Daoy (cell line): ENCODE data around the gene METRNL. TPM values are rescaled to one million over a fixed set of nuclear protein-coding genes. Genes with fewer than 3 reads are reported as not detected.
"Not testable (repeated sequence)": the region's sequence is repeated elsewhere in the genome, so short reads cannot be mapped to it uniquely, and the experiment has no call there.

Experiments
- DNase-seq: peaks from one replicate; pipeline ENCODE4 v3.0.0-alpha.2; 2015; ENCODE audit warnings: low read depth
- total RNA-seq: library from RNA; depleted of rRNA; stranded (reverse); fragments of >200 nt; shearing (Covaris generic); gene quantifications from 2 replicates; pipeline ENCODE4 v1.2.3, GENCODE V29; 2014

Gene METRNL
- total RNA-seq, 1 experiment from 2014 or later, result 35.5 TPM

DNA sequence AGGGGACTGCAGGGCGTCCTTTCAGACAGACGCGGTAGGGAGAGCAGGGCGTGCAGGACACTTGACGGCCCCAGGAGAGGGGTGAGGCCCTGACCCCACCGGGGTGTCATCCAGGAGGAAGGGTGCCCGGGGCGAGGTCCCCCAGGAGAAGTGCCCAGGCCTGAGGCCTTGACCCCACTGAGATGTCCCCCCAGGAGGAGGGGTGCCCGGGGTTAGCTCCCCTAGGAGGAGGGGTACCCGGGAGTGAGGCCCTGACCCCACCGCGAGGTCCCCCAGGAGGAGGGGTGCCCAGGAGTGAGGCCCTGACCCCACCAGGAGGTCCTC is 27.2 kb upstream of the METRNL start:
- DNase-seq, result no peak

DNA sequence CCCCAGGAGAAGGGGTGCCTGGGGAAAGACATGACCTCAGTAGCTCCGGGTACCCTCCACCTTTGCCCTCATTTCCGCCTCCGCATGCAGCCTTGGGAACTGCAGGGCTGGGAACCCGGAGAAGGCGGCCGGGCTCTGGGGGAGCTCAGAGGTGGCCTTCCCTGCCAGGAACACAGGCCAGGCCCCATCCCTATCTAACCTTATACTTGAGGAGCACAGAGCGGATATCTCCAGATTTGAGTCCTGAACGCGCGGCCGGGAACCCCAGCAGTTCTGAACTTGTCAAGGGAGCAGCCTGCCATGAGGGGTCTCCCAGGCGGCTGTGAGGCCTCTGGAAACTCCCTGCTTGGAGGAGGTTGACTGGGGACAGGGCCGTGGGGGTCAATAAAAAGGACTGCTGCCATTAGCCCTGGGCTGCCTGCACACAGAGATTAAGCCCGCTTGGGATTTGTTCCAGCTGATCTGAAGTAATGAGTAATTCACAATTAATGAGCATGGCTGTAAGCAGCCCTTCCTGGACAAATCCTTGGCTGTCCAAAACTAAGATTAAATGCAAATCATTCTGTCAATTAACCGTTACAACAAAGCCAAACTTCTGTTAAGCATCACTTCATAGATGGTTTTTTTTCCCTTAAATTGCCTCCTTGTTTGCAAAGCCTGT is 26.3 kb upstream of the METRNL start:
- no peak for DNase-seq

DNA sequence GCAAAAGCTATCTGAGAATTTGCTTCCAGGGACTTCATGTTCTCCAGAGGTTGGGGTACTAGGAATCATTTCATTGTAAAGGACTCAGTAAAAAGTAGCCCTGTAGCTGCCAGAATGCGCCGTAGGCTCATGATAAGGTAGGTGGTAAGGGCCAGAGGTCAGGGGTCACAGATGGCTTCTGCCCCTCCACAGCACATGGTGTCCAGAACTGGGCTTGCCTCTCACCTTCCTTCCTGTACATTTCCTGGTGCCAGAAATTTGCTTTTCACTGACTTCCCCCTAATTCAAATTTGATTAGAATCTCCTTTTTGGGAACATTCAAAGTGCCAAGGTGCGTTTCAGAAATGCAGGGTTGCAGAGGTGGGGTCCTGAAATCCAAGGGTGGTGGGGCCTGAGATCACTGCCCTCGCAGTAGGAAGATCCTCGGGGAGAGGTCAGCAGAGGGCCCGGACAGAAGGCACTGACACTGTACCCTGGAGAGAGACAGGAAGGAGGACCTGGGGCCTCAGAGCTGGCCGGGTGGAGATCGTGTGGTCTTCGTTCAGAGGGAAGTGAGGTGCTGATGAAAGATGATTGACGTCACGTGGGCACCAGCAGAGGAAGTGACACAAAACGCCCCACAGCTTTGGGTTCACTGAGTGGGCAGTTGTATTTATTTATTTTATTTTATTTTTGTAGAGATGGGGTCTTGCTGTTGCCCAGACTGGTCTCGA is 25.5 kb upstream of the METRNL start:
- no peak for DNase-seq

DNA sequence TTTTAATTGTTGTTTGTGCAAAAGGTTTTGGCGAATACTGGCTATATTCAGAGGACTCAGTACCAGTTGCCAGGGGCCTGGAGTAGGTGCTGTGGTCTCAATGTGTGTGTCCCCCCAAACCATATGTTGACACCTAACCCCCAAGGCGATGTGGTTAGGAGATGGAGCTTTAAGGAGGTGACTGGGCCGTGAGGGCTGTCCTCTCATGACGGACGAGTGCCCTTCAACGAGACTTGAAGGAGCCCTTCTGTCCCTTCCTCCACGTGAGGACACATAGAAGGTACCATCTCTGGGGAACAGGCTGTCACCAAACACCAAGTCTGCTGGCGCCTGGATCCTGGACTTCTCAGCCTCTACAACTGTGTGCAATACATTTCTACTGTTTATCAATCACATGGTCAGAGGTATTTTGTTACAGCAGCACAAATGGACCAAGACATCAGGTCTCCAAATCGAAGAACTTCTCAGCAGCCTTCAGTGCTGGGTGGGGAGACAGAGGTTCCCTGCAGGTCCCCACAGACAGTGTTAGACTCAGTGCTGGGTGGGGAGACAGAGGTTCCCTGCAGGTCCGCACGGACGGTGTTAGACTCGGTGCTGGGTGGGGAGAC is 24.8 kb upstream of the METRNL start:
- DNase-seq, result no peak

- DNase-seq, result not testable (repeated sequence)
Observed at GRCh38 chr17:83055176-83055575, 24.2 kb upstream of the METRNL start.

GRCh38 chr17:83055911-83056582 is 23.4 kb upstream of the METRNL start:
- peak; percentile 79 for DNase-seq

- no peak for DNase-seq
Observed at GRCh38 chr17:83056583-83057396, 22.6 kb upstream of the METRNL start.

DNA sequence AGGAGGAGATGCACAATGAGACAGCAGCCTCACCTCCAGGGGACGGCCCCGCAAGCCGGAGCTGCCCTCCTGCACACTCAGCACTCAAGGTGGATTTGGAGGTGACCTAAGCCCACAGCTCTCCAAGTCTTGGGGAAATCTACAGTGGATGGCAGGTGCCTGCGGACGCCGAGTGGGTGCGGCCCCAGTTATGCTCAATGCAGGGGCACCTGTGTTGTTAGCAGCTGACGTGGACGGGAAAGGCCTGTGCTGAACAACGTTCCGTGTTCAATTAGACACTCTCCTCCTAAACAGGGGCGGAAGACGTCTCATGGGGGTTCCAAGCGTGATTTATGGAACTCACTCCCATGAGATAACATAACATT is 22.0 kb upstream of the METRNL start:
- DNase-seq, result no peak

GRCh38 chr17:83057793-83058265 is 21.6 kb upstream of the METRNL start:
- no peak for DNase-seq

DNA sequence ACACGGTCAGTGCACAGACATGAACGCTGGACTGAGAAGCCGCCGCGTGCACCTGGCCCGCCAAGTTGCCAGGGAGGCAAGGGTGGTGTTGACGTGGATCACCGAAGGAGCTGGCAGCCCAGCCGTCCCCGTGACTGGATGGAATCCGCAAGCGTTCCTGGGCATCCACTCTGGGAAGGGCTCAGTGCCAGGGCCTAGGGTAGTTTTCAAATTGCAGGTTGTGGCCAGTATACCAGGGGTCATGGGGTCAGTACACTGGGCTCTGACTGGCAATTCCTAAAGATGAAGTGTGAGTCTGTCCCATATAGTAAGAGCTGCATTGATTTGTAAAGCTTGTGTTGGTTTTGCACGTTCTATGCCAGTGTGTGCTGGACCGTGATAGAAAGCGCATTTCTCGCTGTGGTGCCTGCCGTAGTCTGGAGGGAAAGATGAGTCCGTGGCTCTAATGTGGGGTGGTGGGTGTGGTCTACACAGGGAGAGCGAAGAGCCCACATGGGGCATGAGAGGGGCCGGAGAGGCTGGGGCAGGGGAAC is 21.1 kb upstream of the METRNL start:
- no peak for DNase-seq

GRCh38 chr17:83061586-83061985 is 17.8 kb upstream of the METRNL start:
- no peak for DNase-seq

DNA sequence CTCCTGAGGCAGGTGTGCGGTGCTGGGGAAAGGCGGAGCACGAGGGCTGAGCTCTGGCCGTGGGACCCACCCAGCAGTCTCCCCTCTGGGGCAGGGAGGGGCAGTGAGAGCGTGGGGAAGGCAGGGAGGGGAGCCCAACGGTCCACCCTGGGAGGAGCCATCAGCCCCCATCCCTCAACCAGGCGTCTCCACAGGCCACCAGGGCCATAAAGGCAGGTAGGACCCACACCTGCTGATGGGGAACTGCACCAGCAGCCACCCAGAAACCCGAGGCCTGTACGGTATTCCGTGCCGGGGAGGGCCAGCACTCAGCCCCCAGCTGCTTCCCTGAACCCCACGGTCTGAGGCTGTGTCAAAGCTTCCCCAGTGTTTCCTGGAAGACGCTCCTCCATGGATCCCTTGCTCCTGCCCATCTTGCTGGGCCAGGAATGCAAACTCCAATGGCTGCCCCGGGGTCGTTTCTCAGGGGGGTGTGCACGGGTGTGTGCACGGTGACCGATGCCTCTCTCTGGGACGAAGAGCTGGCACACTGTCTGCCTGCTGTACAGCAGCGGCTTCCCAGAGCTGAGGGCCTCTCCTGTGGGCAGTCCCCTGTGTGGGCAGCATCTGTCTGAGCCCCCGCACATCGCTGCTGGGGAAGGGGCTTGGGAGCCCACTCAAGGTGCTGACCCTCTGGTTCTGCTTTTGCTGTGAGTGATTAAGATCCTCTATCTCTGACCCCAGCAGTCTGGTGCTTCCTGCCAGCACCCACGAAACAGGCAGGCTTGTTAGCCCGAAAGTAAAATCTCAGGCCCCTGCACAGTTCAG is 17.2 kb upstream of the METRNL start:
- no peak for DNase-seq

DNA sequence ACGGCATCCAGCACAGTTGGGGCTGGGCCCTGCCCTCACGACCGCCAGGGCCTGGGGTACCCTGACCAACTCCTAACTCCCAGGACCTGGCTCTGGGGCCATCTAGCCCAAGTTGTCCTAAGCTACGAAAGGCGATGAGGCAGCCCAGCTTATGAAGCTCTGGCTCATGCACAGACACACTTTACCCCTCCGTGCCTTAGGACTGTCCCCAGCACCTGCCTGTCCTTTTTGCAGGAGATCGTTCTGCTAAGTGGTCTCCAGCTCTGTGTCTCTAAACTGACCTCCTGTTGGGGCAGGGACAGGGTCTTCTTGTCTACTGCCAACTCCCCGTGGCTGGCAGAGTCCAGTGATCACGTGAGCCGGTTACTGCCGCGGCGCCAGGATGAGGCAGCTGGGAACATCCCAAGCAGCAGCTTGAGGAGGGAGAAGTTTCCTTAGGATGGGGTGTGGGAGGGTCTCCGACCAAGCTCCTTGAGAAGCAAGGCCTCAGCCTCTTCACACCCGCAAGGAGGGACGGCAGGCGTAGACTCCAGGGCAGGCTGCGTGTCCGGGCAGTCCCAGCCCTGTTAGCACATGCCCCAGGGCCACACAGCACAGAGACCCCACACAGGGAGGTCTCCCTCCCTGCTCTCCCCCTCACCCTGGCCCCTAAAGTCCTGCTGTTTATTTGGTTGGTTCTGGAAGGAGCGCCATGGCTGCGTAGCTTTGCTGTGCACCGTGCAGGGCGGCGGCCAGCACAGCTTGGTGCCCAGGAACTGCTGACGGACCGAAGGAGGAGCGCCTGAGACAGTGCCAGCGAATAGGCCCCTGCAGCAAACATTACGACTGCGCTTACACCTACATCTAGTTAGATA is 16.4 kb upstream of the METRNL start:
- DNase-seq, result peak; percentile 2

DNA sequence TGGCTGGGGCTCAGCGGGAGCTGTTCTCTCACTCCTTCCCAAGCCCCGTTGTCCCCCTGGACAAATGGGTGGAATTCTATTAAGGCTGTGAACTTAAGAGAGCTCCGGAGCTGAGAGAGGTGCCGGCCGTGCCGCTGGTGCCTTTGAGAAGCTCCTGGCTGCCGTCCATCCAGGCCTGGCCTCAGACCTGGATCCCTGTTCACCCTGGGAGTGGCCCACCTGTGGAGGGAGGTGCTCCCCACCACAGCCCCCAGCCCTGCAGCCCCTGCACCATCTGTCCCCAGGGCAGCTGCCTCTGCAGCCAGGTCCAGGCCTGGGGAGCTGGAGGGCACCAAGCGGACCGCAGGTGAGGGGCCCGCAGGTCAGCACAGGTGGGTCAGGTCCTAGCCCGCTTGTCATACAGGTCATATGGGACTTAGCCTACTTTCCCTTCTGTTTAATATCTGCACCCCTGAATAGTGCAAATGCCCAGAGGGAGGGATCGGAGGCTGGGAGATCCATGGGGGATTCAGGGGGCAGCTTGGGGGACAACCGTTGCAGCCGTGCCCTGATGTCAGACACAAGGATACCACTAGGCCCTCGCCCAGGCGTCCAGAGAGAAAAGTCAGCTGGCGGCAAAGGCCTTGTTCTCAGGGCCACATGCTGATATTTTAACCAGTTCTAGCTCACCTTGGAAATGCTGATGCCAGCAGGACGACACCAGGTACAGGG is 15.2 kb upstream of the METRNL start:
- no peak for DNase-seq

- no peak for DNase-seq
Observed at GRCh38 chr17:83064732-83065659, 14.4 kb upstream of the METRNL start.

GRCh38 chr17:83065660-83066542 is 13.5 kb upstream of the METRNL start:
- no peak for DNase-seq

- not testable (repeated sequence) for DNase-seq
Observed at GRCh38 chr17:83066543-83066890, 12.9 kb upstream of the METRNL start.
